ENCODE measurements around the gene EMC6.

EMC6 gene

GRCh38 chr17:3656755-3657587 lies 11.6 kb upstream of the EMC6 start:
- no peak for DNase-seq

GRCh38 chr17:3657588-3657869 lies 11.1 kb upstream of the EMC6 start:
- DNase-seq = no peak

DNA sequence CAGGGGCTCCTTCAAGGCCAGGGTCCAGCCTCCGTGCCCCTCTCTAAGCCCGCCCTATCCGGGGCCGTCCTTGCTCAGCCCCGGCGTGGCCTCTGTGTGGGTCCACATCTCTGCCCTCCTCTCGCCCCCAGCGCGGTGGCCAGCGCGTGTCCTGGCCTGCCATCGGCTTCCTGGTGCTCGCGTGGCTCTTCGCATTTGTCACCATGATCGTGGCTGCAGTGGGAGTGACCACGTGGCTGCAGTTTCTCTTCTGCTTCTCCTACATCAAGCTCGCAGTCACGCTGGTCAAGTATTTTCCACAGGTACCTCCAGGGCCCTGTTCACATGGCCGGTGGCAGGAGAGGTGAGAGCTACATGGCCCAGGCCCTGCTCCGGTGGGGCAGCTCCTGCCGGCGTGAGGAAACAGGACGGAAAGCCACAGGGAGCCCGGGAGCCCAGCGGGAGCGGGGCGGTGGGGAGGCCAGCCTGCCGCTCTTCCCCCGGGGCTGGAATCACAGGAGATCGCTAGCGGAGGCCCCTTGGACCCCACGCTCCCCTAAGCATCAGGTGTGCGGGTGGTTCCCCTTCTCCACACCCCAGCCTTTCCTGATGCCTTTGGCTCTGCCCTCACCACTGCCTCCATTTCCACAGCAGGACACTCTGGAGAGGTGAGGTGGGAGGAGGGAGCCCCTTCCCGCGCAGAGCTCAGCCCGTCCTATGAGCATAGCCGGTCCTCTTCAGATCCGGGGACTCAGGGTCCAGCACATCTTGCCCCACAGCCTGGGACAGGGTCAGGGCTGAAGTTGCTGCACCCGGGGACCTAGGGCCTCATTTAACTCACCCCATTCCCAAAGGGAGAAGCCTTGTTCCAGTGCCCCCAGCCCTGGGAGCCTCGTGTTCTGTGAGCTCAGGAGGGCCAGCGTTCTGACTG lies 10.5 kb upstream of the EMC6 start:
- no peak for DNase-seq

DNA sequence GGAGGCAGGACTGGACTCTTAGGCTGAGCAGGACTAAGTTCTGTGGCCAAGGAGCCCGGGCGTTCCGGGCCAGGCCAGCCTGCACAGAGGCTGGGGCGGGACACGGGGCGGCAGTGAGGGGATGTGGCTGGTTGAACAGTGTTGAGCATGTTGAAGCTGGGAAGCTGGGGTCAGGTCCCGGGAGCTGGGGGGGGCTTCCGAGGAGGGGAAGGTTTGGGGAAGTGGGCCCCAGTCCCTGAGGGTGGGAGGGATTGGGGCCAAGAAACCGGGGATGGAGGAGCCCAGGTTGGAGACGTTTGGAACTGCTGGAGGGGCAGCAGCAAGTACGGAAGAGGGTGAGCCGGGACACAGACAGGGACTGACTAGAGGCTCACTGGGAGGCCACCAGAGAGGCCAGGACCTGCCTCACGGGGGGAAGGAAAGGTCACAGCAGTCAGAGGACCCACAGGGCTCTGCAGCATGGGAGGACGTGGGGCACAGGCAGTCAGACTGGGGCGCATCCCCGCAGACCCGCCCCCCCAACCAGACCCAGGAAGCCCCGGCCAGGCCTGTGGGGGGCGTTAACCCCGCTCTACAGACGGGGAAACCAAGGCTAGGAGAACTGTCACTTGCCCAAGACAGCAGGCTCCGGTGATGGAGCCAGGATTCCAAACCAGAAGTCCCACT lies 9.7 kb upstream of the EMC6 start:
- no peak for DNase-seq

- DNase-seq = no peak
Observed at GRCh38 chr17:3659541-3660111, 9.0 kb upstream of the EMC6 start.

- DNase-seq = no peak
Observed at GRCh38 chr17:3660311-3660891, 8.2 kb upstream of the EMC6 start.

DNA sequence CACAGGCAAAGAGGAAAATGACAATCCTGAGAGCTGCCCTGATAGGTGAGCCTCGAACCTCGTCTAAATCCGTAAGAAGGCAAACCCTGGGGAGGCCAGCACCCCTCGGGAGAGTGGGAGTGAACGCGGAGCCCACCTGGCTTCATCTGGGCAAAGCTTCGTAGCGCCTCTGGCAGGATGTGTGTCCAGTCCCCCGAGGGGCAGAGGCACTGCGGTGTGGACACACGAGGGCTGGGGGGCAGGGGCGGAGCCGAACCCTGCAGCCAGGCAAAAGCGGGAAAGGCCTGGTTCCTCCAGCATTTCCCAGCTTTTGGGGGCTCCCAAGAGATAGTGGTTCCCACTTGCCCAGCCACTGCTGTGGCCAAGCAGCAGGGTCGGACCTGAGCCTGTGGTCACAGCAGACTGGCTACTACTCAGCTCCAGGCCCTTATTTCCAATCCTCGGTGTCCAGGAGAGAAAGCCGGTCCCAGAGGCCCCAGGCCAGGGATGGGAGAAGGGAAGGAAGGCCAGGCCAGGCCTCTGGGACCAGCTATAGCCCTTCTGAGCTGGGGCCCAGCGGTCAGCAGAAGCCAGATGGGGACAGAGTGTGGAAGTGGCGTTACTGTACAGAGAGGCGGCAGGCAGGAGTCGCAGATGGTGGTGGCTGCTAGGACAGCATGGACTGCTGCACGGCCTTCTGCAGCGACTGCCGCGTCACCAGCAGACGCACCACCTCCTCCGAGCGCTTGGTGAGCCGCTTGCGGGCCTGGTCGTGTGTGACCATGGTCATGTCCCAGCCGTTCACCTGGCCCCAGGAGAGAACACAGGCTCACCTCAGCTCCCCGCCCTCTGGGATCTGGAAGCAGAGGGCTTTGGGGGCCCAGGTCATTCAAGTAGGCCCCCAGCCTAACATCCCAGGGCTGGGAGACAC lies 5.3 kb upstream of the EMC6 start:
- DNase-seq = no peak

GRCh38 chr17:3665834-3666233 lies 2.8 kb upstream of the EMC6 start:
- no peak for DNase-seq

GRCh38 chr17:3666516-3666915 lies 2.1 kb upstream of the EMC6 start:
- no peak for DNase-seq

DNA sequence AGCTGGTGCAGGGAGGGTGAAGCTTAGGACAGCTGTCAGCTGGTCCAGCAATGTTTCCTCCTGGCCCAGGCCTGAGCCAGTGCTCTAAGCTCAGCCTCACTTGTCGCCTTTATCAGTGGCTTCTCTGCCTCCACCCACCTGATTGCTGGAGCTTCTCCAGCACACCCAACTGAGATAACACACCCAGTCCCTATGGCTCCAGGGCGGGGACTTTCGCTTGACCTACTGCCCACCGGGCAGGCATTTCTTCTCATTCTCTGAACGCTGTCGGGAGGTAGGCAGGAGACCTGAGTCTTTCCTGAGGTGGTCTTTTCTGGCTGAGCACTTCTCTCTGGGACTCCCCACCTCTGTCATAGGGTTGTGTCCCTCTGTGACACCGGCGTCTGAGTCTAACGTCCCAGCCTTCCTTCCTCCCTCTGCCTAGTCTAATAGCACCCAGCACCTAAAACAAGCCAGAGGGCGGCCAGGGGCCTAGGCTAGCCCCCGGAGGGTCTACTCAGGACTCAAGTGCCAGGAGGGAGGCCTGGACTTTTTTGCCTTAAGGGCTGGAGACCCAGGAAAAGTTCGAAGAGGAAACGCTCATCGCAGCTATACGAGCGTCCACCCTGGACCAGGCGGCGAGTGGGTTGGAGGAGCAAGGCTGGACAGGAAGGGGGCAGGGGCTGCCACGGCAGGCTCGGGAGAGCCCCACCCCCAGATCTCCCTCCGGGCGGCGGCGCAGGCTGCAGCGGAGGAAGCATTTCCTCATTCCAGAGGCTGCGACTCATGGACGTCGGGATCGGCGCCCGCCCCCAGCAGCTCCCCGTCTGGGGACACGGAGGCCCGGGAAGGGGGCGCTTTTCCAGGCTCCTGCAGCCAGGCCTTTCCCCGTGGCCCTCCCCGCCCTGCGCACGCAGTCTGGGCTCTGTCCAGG lies 990 bp upstream of the EMC6 start:
- DNase-seq = no peak

DNA sequence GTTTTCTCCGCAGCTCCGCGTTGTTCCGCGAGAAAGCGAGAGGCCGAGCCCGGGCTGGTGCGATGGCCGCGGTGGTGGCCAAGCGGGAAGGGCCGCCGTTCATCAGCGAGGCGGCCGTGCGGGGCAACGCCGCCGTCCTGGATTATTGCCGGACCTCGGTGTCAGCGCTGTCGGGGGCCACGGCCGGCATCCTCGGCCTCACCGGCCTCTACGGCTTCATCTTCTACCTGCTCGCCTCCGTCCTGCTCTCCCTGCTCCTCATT lies 404 bp downstream of the EMC6 start:
- no peak for DNase-seq

DNA sequence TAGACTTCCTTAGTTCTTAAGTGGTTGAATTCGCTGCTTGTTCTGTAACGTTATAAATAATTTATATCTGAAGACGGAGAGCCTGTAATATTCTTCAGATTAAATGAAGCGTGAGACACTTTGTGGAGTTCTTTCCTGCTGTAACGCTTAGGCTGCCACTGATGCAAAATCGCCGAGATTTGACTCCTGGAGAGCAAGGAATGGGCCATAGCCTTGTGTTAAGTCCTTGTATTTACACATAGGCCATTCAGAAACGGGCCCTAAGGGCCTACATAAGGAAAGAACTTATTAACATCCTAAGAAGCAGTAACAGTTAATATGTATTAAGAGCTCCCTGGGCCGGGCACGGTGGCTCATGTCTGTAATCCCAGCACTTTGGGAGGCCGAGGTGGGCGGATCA lies 936 bp downstream of the EMC6 start:
- DNase-seq = no peak

DNA sequence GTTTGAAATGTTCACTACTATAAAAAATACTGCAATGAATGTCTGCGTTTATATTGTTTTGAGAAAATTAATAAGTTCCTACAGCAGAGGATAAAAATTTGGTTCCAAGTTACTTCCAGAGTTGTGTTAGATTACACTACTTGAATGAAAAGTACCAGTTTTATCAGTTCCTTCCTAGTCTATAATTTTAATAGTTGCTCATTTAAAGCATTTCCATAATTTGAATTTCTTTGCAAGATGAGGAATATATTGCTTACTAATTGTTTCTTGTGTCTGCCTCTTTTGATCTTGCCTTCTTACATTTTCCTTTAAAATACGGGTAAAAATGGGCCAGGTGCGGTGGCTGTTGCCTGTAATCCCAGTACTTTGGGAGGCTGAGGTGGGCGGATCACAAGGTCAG lies 4.0 kb downstream of the EMC6 start:
- DNase-seq = no peak

GRCh38 chr17:3675886-3676285 lies 7.3 kb downstream of the EMC6 start:
- no peak for DNase-seq

DNA sequence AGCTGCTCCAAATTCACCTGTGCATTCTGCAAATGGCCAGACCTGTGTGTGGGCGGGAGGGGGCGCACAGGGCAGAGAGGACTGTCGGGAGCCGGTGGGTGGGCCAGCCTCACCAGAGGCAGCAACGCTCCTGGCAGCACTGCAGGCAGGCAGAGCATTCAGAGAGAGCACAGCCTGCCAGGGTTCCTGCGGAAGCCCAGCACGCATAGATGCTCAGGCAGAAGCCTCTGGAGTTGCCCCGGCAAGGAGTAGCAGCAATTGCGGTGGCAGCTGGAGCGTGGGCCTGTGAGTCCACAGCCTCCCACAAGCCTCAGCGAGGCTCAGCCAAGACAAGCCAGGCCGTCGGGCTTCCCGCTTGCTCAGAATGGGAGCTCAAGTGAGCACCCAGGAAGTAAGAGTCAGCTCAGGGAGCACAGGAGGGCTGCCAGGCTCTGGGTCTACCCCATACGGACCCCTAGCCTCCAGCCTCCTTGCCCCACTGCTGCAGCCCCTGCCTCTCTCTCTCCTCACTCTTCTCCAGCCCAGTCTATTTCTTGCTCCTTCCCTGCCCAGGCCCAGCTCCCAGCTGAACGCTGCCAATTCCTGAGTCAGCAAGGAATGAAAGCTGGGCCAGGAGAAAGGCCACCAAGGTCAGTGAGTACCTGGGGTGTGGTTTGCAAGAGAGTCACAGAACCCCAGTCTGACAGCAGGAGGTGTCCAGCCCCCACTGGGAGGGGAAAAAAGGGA lies 9.6 kb downstream of the EMC6 start:
- no peak for DNase-seq

- no peak for DNase-seq
Observed at GRCh38 chr17:3678821-3679530, 10.4 kb downstream of the EMC6 start.

DNA sequence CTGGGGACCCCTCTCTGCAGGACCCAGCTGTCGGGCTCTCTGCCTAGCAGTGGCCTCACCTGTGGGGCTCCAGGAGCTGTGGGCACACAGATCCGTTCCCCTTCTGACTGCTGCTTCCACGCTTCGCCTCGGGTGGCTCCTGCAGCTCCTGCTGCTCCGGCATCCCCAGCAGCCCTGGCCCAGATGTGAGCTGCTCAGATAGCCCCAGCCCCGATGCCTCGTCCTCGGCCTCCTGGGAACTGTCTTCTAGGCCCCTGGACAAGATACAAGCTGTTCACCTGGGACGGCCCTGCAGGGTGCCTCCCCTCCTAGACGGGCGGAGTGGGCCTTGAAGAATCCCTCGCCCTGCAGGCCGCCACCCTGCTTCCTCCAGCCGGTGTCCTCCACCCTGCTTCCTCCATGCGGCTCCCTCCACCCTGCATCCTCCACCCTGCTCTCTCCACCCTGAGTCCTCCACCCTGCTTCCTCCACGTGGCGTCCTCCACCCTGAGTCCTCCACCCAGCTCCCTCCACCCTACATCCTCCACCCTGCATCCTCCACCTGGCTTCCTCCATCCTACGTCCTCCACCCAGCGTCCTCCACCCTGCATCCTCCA lies 11.0 kb downstream of the EMC6 start:
- DNase-seq = no peak

DNA sequence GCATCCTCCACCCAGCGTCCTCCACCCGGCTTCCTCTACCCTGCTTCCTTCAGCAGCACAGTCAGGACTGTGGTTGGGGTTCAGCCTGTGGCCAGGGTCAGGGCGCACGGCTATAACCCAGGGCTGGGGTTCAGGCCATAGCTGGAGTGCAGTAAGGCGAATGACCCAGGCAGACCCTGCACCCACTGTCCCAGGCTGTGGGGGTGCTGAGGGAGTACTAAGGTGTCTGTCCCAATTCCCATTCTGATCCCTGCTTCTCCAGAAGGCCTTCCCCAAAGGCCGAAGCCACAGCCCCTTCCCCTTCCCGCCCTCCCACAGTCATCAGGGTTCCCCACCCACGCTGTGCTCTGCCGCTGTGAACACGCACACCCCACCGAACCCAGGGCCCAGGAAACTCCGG lies 12.4 kb downstream of the EMC6 start:
- no peak for DNase-seq

GRCh38 chr17:3681565-3681964 lies 13.0 kb downstream of the EMC6 start:
- no peak for DNase-seq
